DMS79 (cell line): Measurements from ENCODE around the gene SLC25A1.

Source experiments
- DNase-seq: peaks from one replicate; lab custom pipeline; 2025; lab: John Stamatoyannopoulos, UW

SLC25A1 gene

DNA sequence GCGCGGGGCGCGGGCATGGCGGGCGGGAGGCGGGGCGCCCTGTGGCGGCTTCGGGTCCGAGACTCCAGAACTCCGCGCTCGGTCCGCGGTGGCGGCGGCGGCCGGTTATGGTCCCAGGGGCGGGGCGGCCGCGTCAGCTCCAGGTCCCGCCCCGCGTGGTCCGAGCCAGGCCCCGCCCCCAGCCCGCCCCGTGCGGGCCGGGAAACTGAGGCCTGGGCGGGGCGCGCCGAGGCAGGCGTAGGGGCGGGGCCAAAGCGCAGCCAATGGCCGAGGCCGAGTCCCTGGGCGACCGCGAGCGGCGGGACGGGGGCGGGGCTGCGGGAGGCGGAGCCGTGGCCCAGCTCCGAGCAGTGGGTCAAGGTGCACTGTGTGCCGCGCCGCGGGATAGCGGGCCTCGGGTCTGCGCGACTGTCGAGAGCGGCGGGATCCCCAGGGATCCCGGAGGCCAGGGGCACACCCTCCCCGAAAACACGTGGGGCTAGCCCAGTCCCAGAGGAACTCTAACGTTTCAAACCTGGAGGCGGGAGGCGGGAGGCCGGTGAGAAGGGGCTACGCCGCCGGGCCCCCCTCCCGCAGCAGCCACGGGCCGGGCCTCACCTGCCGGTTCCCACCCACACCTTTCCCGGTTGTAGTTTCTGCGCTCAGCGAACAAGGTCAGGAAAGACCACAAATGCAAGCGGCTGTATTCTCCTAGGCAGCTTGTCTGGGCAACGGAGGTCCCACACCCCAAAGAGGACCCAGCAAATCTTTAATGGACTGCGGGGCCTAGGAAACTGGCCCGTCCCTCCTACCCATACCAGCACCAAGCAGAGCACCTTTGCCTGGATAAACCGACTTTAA lies at the start of gene SLC25A1:
Gene SLC25A1, minus strand, starts transcription at position 80 of the 840 bp plus-strand sequence. Its CDS starts 63 bp downstream, at position 17.
- peak; percentile 15 for DNase-seq

DNA sequence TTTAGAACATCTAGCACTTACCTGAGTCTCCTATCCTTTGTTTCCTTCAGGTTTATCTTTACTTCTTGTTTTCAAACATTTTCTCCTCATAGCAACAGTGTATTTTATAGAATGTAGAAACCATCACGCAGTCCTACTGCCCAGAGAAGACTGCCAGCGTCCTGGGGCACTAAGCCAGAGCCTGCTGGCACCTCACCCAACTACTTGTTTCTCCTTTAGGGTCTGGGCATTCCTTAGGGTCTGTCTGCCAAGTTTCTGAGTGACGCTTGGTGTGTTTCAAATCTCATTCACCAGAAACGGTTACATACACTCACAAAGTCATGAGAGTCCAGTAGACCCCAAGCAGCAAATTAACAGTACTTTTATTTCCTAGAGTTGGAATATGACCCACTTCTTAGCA lies 49.6 kb upstream of the SLC25A1 start:
- no peak for DNase-seq

DNA sequence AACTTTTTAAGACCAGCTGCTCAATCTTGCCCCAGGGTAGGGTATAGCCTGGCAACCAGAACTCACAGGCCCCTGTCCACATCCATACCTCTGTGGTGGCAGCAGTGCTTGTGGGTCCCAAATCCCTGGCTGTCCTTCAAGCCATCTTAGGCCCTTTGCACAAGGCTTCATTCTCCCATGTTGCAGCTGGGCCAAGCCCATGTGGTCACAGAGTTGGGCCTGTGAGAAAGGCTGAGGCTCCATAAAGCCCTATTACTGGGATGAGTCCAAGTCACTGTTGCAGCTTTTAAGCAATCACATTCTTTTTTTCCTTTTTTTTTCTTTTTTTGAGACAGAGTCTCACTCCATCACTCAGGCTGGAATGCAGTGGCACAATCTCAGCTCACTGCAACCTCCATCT lies 47.9 kb upstream of the SLC25A1 start:
- DNase-seq: no peak

DNA sequence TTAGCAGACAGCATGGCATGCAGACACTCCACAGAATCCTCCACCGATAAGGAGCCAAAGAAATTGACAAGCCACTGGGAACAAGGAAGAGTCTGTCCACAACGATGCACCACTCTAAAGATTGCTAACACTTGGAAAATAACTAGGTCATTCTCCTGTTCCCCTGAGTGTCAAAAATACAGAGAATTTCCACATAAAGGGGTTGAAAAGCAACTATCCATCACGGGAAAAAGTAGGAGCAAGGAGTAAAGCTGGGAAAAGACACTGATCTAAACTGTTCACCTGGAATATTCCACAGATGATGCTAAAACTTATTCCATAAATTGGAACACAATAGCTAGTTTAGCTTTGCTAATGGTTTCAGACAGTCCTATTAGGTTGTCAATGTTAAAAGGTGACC lies 47.0 kb upstream of the SLC25A1 start:
- no peak for DNase-seq

DNA sequence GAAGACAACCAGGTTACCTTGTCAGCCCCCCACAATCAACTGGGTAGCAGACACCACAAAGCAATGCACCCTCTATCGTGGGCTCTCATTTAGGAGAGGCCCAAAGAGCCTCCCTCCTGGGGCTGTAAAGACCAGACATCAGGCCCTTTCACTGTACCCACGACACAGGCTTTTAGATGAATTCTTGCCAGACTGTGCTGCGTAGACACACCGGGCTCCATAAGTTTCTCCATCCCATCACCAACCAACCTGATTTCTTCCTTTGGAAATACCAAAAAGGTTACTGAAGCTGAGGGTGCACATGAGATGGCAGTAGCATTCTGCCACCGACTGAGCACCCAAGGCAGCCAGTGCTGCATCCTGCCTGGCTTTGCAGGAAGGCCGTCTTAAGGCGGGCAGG lies 46.4 kb upstream of the SLC25A1 start:
- no peak for DNase-seq

DNA sequence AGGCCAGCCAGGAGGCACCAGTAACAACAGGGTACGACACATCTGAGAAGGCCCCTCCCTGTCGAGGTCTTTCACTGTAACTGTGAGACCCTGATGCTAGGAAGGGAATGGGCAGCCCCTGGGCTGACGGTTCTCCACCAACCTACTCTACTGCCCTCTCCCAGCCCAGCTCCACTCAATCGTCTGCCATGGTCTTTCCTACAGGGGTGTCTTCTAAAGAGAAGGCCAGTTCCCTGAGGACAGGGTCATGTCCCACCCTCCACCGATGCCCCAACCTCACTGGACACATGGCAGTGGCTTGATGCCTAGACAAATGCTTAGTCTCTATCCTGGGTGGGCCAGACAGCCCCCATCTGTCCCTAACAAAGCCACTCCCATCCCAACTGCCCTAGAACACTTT lies 46.0 kb upstream of the SLC25A1 start:
- no peak for DNase-seq

DNA sequence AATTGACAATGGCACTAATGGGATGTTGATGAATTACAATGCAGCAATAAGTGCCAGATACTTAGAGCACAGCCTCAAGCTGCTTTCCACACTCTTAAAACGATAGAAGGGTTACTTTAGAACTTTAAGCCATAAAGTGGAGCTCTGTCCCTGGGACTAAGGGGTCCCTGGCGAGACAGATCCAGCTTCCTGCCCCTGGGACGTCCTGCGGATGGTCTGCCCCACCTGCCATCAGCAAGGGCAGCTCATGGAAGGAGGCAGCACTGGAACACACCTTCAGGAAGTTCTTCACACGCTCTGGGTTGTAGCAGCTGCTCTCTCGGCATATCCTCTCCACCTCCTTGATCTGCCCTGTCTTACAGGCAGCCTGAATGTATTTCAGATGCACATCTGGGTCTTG lies 45.1 kb upstream of the SLC25A1 start:
- DNase-seq: peak; percentile 75

DNA sequence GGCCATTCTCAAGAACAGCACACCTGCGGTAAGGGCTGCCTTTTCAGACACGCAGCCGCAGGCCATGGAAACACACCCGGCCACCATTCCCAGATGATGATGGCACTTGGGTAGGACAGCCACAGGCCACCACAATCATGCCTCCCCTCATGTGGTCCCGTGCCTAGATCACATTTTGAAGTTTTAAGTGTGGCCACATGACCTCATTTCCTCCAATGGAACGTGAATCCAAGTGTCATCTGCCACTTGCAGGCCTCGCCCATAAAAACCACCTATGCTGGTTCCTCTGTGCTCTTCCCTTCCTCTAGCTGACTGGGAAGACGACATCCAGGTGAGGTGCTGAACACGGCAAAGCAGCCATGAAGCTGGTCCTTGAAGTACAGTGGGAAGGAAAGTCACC lies 44.6 kb upstream of the SLC25A1 start:
- DNase-seq: no peak

DNA sequence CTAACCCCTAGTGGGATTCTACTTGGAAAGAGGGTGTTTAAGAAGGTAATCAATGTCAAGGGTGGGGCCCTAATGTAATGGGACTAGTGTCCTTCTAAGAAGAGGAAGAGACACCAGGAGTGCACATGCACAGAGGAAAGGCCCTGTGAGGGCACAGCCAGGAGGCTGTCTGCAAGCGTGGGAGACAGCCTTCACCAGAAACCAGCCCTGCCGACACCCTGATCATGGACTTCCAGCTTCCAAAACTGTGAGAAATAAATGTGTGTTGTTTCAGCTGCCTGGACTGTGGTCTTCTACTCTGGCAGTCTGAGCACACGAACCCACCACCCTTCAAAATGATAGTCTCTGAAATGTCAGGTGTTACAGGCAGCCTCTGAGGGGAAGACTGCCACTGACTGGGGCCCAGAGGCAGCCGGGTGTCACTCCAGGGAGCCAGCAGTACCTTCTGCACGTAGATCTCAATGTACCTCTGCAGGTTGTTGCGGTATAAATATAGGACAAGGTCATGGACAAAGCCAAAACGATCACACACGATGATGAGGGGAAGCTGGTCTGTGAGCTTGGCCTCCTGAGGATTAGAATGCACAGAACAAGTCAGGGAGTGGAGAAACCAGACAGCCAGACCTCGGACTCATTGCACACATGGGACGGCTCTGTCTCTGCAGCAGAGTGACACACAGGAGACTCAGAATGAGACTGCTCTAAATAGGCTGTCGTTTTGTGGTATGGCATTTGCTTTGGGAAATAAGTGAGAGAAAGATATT lies 43.9 kb upstream of the SLC25A1 start:
- no peak for DNase-seq

DNA sequence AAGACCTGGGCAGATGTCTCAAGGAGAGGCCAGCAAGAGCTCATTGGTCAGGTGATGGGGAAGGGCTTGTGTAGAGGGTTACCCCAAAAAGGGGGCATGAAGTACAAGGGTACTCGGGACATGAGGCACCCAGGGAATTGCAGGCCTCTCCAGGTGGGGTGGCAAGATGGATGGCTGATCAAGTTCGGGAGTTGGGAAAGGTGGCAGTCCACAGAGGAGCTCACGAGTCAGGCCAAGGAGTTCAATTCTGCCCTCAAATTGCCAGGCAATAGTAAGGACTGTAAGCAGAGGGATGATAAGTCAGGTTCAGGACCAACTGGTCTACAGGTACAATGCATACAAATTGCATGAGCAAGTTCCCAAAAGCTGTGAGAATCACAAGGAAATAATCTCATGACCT lies 42.3 kb upstream of the SLC25A1 start:
- DNase-seq: no peak

DNA sequence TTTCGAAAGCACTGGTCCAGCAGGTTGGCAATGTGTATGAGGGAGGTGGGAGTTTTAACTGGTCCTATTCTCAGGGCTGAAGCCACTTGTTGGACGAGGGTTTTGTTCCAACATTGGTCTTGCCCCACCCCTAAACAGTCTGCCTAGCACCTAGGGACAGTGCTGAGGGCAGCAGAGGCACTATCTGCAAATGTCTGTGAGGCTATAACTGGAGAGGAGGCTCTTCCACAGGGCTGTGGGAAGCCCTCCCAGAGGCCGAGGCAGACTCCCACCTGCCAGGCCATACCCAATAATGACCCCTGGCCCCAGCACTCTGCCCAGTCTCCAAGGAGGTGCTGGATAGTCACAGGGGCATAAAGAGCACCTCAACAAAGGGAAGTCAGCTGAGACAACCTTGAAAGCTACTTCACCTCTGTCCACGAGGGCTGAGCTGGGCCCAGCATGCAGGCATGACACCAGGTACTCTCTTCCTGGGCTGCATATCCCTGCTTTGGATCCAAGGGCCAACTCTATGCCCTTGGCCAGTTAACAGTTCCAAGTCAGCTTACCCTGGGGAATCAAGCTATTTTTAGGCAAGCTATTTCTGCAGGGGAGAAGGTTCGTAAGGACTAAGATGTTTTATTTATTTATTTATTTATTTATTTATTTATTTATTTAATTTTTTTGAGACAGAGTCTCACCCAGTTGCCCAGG lies 40.2 kb upstream of the SLC25A1 start:
- DNase-seq: no peak

DNA sequence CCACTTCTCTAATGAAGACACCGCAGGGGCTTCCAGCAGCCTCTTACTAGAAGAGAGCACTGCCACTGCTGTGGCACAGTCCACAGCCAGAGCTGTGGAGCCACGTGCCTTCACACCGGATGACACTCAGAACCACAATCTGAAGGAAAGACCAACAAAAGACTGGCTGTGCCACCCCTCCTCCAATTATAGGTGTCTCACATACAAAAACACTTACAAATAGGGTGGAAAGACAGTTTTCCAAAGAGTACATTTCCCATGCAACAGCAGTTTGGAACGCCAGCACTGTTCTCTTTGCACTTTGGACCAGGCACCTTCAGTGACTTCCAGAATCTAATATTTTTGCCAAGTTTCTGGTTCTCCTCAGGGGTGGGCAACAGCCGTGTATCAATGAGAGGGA lies 38.0 kb upstream of the SLC25A1 start:
- no peak for DNase-seq

DNA sequence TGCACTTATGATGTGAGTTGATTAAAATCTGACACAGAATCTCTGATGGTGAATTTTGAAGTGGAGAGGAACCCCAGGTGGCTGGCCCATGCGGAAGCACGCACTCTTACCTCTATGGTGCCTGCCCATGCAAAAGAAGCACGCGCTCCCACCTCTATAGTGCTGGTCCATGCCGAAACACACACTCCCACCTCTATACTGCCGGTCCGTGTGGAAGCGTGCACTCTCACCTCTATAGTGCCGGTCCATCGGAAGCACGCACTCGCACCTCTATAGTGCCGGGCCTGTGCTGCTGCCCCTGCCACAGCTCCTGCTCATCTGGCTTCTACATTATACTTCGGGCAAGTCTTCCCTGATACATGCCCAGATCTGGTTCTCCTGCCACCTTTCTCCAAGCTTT lies 36.8 kb upstream of the SLC25A1 start:
- no peak for DNase-seq

DNA sequence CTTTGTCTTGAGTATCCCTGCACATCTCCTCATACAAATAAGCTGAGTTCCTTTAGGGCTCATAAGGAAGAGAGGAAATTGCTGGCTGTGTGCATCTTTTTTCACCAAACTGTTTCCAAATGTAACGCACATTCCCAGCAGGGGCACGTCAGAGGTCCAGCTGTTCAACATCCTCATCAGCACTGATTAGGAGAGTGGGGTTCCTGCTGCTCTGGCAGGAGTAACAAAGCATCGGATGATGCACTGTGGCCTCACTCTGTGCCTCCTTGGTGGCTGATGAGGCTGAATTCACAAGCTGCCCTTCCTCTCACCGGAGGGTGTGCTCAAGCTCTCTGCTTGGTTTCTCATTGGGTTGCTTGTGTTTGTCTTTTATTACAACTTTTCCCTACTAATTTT lies 35.5 kb upstream of the SLC25A1 start:
- DNase-seq: no peak

DNA sequence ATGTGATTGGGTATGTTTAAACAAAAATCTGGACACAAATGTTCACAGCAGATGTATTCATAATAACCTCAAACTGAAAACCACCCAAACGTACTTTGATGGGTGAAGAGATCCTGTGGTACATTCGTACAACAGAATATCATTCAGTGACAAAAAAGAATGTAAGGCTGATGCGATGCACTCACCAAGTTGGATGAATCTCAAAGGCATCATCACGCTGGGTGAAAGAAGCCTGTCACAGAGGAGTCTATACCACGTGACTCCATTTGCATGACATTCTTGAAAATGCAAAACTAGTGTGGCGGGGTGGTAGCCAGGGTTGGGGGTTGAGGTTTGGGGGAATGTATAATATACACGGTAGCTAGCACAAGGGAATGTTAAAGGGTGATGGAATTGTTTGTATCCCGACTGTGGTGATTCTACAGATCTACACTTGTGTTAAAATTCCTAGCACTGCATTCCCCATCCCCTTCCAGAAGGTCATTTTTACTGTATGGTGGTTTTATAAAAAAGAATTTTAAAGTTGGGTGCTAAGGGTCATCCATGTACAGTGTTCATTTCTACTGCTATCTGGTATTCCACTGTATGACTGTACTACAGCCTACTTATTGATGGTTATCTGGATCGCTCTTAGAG lies 35.0 kb upstream of the SLC25A1 start:
- DNase-seq: no peak

DNA sequence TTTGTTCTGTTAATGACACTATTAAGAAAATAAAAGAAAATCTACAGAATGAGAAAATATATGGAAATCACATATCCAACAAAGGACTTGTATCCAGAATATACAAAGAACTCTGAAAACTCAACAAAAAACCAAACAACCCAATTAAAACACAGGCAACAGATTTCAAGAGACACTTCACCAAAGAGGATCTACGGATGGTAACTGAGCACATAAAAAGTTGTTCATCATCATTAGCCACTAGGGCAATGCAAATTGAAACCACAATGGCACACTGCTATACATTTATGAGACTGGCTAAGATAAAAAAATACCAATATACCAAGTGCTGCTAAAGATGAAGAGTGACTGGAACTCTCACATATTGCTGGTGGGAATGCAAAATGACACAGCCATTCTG lies 34.5 kb upstream of the SLC25A1 start:
- no peak for DNase-seq

DNA sequence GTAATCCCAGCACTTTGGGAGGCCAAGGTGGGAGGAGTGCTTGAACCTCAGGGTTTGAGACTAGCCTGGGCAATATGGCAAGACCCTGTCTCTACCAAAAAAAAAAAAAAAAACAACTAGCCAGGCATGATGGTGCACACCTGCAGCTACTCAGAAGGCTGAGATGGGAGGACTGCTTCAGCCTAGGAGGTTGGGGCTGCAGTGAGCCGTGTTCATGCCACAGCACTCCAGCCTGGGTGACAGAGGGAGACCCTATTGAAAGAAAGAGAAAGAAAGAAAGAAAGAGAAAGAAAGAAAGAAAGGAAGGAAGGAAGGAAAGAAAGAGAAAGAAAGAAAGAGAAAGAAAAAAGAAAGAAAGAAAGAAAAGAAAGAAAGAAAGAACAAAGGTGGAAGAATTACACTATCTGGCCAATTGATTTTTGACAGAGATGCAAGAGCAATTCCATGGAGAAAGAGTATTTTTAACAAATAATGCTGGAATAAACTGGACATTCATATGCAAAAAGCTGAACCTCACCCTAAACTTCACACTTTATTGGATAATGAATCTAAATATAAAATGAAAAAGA lies 33.9 kb upstream of the SLC25A1 start:
- no peak for DNase-seq

DNA sequence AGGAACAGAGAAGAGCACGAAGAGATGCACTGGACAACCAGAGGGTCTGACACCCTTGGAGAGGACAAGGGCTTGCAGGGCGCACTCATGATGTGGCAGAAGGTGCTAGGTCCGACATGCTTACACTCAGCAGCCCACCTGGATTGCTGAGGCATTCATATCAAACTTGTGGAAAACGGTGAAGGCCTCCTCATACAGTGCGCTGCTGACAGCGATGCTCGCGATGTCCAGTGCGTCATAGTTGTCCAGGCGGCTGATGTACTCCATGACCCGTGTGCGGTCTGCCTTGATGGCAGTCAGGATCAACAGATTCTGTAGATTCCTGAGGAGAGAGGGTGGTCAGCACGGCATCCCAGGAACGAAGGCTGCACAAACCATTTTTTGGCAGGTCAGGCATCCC lies 31.7 kb upstream of the SLC25A1 start:
- DNase-seq: no peak

DNA sequence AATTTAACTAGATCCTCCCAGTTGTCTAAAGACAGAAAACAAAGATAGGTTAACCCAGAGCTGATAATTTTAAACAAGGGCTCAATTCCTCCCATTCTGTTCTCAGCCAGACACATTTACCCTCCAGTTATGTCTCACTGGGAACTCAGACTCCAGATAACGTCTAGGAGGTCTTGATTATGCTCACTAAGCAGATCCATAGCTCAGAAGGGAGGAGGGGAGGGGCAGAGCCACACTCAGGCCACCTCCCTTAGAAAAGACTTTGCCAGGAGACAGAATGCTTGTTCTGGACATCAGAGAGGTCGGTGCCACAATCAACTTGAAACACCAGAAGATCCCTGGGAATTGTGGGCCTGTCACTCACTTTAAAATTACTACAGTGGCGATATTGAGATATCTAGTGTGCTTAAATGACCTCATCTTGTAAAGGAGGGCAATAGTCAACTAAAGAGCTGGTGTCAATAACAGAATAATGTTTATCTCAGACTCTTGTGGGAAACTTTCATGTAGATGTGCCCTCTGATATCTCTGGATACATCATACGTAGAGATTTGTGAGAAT lies 29.8 kb upstream of the SLC25A1 start:
- no peak for DNase-seq

DNA sequence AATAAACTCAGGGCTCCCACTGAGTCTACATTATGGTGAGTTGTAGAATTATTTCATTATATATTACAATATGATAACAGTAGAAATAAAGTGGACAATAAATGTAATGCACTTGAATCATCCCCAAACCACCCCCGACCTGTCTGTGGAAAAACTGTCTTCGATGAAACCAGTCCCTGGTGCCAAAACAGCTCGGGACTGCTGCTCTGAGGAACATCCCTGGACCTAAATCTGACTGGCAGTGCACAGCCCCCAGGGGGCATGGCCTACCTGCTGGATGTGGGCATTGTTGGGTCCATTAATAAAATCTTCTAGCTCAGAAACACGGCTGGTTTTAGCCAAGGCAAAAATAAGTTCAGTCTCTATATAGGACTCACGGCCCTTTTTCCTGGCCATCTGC lies 29.3 kb upstream of the SLC25A1 start:
- no peak for DNase-seq

DNA sequence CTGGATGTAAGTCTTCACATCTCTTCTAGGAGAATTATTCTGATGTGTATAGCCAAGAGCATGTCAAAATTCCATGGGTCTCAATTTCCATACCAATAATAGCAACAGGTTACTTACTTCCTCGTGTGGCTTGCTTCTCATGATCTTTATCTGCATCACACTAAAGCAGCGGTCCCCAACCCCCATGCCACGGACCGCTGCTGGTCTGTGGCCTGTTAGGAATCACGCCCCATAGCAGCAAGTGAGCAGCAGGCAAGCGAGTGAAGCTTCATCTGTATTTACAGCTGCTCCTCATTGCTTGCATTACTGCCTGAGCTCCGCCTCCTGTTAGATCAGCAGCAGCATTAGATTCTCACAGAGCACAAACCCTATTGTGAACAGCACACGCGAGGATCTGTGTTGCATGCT lies 28.9 kb upstream of the SLC25A1 start:
- no peak for DNase-seq

DNA sequence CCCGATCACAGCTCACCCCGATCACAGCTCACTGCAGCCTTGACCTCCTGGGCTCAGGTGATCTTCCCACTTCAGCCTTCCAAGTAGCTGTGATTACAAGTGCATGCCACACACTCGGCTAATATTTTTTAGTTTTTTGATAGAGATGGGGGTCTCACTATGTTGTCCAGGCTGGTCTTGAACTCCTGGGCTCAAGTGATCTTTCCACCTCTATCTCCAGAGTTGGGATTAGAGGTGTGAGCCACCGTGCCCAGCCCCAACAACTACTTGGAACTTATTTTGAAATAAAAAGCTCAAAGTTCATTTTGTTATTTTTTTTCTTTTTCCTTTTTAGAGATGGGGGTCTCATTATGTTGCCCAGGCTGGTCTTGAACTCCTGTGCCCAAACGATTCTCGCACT lies 27.8 kb upstream of the SLC25A1 start:
- no peak for DNase-seq
